Measurements from ENCODE around the gene NDUFS7.

GRCh38 chr19:1428738-1429391 lies 45.2 kb downstream of the NDUFS7 start:
- TF ChIP-seq CTCF (IDR thresholded peaks at IDR 0.05) (no peak), POLR2AphosphoS5 (IDR thresholded peaks at IDR 0.05) (no peak), EP300 (IDR thresholded peaks at IDR 0.05) (no peak), POLR2A (IDR thresholded peaks at IDR 0.05) (no peak)

All from stomach (tissue), 4 donors.